DND-41 (cell line): ENCODE results near the gene CRYBA1.

Source experiments
- ATAC-seq: fragments of 200-7000 bp; cut with Tn5 transposase; 3 replicates; pipeline ENCODE4 v1.9.1; 2021; ENCODE audit warnings: low read depth; ENCODE audit not compliant: insufficient read depth
- DNase-seq: peaks from one replicate; pipeline ENCODE4 v3.0.0-alpha.2; 2020
- H2AFZ ChIP-seq: 2 replicates; pipeline ENCODE4 v1.6.0; 2012; ENCODE audit warnings: low read depth, low read length
- H3K27ac ChIP-seq: 2 replicates; pipeline ENCODE4 v1.5.1; 2012; ENCODE audit warnings: low read length, inconsistent platforms
- H3K27me3 ChIP-seq: fragments of 200-600 bp; sonication (generic); 2 replicates; pipeline ENCODE4 v1.6.0; 2012; ENCODE audit warnings: low read length, mild to moderate bottlenecking, inconsistent platforms; ENCODE audit not compliant: insufficient read depth, poor library complexity
- H3K36me3 ChIP-seq: 2 replicates; pipeline ENCODE4 v1.5.1; 2012; ENCODE audit warnings: low read length, inconsistent platforms; ENCODE audit not compliant: insufficient read depth
- H3K4me1 ChIP-seq: 2 replicates; pipeline ENCODE4 v1.5.1; 2012; ENCODE audit warnings: mild to moderate bottlenecking, low read length; ENCODE audit not compliant: insufficient read depth
- H3K4me2 ChIP-seq: 2 replicates; pipeline ENCODE4 v1.6.0; 2012; ENCODE audit warnings: mild to moderate bottlenecking, moderate library complexity, low read length, inconsistent platforms; ENCODE audit not compliant: insufficient read depth
- H3K4me3 ChIP-seq, 2 experiments: fragments of 200-600 bp in 1 of 2; shearing (Covaris generic) in 1 of 2; 2 replicates each; pipeline ENCODE4 v1.5.1; 2012 to 2016; ENCODE audit warnings: inconsistent platforms in 2 of 2, low read length in 2 of 2, mild to moderate bottlenecking in 2 of 2, low read depth in 1 of 2, moderate library complexity in 1 of 2
- H3K79me2 ChIP-seq: 2 replicates; pipeline ENCODE4 v1.6.0; 2012; ENCODE audit warnings: low read length, inconsistent platforms; ENCODE audit not compliant: insufficient read depth
- H3K9ac ChIP-seq: 2 replicates; pipeline ENCODE4 v1.6.0; 2012; ENCODE audit warnings: low read depth, mild to moderate bottlenecking, inconsistent platforms, low read length, moderate library complexity
- H3K9me3 ChIP-seq: 2 replicates; pipeline ENCODE4 v1.5.1; 2012; ENCODE audit warnings: low read length, moderate library complexity, mild to moderate bottlenecking, inconsistent platforms; ENCODE audit not compliant: insufficient read depth, severe bottlenecking
- H4K20me1 ChIP-seq: 2 replicates; pipeline ENCODE4 v1.6.0; 2012; ENCODE audit warnings: low read length; ENCODE audit not compliant: insufficient read depth
- EZH2 ChIP-seq: IDR thresholded peaks from 3 replicates; pipeline ENCODE4 v1.6.1; 2012; ENCODE audit warnings: borderline replicate concordance, low read depth, mild to moderate bottlenecking, moderate library complexity, low read length, inconsistent platforms; ENCODE audit not compliant: severe bottlenecking
- TF ChIP-seq, protein P1 (sequence below): IDR thresholded peaks from 2 replicates; pipeline ENCODE4 v1.5.1; 2012; ENCODE audit warnings: borderline replicate concordance, low read length, moderate library complexity, mild to moderate bottlenecking; ENCODE audit not compliant: poor library complexity, severe bottlenecking; ENCODE audit errors: extremely low read depth

CRYBA1 gene

DNA sequence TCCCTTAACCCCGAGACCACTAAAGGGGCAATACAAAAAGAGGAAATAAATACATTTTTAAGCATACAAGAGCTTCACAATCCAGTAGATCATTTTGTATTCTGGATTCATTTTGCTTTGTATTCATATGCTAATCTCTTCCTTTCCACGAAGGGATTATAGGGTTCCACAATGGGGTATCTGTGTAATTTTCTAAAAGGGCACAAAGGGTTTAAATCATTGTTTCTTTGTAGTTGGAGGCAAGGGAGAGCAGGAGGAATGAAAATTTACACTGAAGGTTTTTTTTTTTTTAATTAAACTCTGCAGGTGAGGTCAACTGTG lies 47.9 kb downstream of the CRYBA1 start:
- no peaks in the 10 kb centered on the region for H3K9me3 ChIP-seq
- H3K27me3 ChIP-seq, result no peaks in the 10 kb centered on the region
- peak overlapping the region; percentile 45 to 89 for H3K4me3 ChIP-seq
- H3K4me1 ChIP-seq, result peaks cover 36% of the 10 kb centered on the region
- TF ChIP-seq, protein P1, sequence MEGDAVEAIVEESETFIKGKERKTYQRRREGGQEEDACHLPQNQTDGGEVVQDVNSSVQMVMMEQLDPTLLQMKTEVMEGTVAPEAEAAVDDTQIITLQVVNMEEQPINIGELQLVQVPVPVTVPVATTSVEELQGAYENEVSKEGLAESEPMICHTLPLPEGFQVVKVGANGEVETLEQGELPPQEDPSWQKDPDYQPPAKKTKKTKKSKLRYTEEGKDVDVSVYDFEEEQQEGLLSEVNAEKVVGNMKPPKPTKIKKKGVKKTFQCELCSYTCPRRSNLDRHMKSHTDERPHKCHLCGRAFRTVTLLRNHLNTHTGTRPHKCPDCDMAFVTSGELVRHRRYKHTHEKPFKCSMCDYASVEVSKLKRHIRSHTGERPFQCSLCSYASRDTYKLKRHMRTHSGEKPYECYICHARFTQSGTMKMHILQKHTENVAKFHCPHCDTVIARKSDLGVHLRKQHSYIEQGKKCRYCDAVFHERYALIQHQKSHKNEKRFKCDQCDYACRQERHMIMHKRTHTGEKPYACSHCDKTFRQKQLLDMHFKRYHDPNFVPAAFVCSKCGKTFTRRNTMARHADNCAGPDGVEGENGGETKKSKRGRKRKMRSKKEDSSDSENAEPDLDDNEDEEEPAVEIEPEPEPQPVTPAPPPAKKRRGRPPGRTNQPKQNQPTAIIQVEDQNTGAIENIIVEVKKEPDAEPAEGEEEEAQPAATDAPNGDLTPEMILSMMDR, result no peak
- TF ChIP-seq EZH2, result no peak
- peaks cover 32% of the 10 kb centered on the region for H3K36me3 ChIP-seq
- no peak for ATAC-seq
- peak overlapping the region; percentile 92 for H3K27ac ChIP-seq
- peak overlapping the region; percentile 94 for H3K9ac ChIP-seq
- peak overlapping the region; percentile 92 for H2AFZ ChIP-seq
- no peak for DNase-seq
- H3K4me2 ChIP-seq, result peak overlapping the region; percentile 92
- H3K79me2 ChIP-seq, result peaks cover 52% of the 10 kb centered on the region
- H4K20me1 ChIP-seq, result peaks cover 33% of the 10 kb centered on the region

GRCh38 chr17:29295420-29295819 lies 48.8 kb downstream of the CRYBA1 start:
- peaks cover 23% of the 10 kb centered on the region for H3K36me3 ChIP-seq
- no peak for TF ChIP-seq EZH2
- TF ChIP-seq, protein P1, result no peak
- H3K79me2 ChIP-seq, result peaks cover 43% of the 10 kb centered on the region
- no peak overlapping the region for H3K27ac ChIP-seq
- H3K4me1 ChIP-seq, result peaks cover 28% of the 10 kb centered on the region
- H3K4me2 ChIP-seq, result peak overlapping the region; percentile 92; the same call in 1 of the 2 replicates
- H3K27me3 ChIP-seq, result no peaks in the 10 kb centered on the region
- H2AFZ ChIP-seq, result no peak overlapping the region
- DNase-seq (no peak), ATAC-seq (no peak)
- no peak overlapping the region for H3K4me3 ChIP-seq
- no peaks in the 10 kb centered on the region for H3K9me3 ChIP-seq
- H3K9ac ChIP-seq, result no peak overlapping the region; the same call in 1 of the 2 replicates
- peaks cover 25% of the 10 kb centered on the region for H4K20me1 ChIP-seq

GRCh38 chr17:29299031-29299430 lies 52.4 kb downstream of the CRYBA1 start:
- H3K9ac ChIP-seq, result no peak overlapping the region
- no peak overlapping the region for H3K4me2 ChIP-seq
- H3K9me3 ChIP-seq, result no peaks in the 10 kb centered on the region
- H3K4me3 ChIP-seq, result no peak overlapping the region
- H3K4me1 ChIP-seq, result peaks cover 10% of the 10 kb centered on the region
- no peak overlapping the region for H2AFZ ChIP-seq
- TF ChIP-seq EZH2, result no peak
- TF ChIP-seq, protein P1, result no peak
- H3K79me2 ChIP-seq, result peaks cover 8% of the 10 kb centered on the region
- no peaks in the 10 kb centered on the region for H3K27me3 ChIP-seq
- H3K36me3 ChIP-seq, result no peaks in the 10 kb centered on the region
- DNase-seq (no peak), ATAC-seq (no peak)
- H4K20me1 ChIP-seq, result no peaks in the 10 kb centered on the region
- no peak overlapping the region for H3K27ac ChIP-seq

- Histone ChIP-seq H3K27me3 (no peaks in the 10 kb centered on the region), H3K4me2 (no peak overlapping the region), H3K4me1 (no peaks in the 10 kb centered on the region), H3K9me3 (no peaks in the 10 kb centered on the region), H3K9ac (no peak overlapping the region), H3K4me3 (no peak overlapping the region), H3K79me2 (no peaks in the 10 kb centered on the region), H4K20me1 (no peaks in the 10 kb centered on the region), H3K27ac (no peak overlapping the region), H2AFZ (no peak overlapping the region), H3K36me3 (no peaks in the 10 kb centered on the region)
- TF ChIP-seq, protein P1, result no peak
- TF ChIP-seq EZH2, result no peak
- DNase-seq (no peak), ATAC-seq (no peak)
These were observed 56.7 kb downstream of the CRYBA1 start for GRCh38 chr17:29303386-29303785.
